Measurements from ENCODE around the gene CHDH. TPM values are rescaled to one million over a fixed set of nuclear protein-coding genes. Genes with fewer than 3 reads are reported as not detected.
A peak's percentile ranks its signal among the peaks of the same experiment; 100 is the strongest.

CHDH gene
- total RNA-seq, 1 donor from 2014 or later, result 2.4 TPM

DNA sequence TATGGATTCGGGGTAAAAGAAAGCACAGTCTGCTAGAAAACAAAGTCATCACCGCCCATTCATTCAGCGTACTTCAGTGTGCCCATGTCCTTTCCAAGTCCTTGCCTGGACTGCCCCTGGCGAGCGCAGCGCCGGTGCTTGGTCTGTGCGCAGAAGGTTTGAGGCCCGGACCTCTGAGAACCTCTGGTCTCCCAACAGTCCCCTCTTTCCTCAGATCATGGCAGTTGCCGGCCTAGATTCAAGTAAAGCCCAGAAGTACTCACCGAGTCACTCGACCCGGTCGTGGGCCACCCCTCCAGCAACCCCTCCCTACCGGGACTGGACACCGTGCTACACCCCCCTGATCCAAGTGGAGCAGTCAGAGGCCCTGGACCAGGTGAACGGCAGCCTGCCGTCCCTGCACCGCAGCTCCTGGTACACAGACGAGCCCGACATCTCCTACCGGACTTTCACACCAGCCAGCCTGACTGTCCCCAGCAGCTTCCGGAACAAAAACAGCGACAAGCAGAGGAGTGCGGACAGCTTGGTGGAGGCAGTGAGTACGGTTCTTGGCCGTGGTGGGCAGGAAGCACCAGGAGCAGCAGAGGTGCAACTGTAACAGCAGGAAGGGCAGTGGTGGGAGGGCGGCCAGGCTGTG, 36.3 kb downstream of the CHDH start:
- DNase-seq (ENCODE audit: low read depth), result no peak

DNA sequence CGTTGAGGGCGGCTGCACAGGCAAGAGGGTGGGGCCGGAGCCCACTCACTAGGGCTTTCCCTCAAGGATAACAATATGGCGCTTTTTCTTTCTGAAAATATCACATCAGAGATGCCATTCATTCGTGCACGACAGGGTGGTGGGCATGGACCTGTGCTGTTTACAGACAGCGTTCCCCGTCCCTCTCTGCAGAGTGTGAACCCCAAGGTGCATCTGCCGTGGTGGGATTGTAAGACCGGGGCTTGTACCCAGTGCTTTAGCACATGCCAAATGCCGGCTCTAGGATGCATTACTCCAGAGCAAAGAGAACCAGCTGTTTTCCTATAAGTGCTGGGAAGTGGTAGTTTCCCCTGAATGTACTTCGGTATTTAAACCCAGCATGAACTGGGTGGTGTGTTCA, 37.0 kb downstream of the CHDH start:
- DNase-seq (ENCODE audit: low read depth), result no peak

DNA sequence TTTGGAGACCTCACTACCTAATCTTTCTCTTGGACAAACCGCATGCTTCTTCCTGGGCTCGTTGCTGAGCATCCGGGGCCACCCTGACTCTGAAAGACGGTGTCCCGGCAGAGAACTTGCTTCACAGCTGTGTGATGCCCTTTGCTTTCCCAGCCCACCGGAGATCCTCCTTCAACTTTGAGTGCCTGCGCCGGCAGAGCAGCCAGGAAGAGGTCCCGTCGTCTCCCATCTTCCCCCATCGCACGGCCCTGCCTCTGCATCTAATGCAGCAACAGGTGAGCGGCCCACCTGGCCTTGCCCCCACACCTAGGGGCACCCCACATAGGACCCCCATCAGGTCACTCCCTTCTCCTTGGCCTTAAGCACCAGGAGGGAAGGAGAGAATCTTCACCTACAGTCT, 37.7 kb downstream of the CHDH start:
- no peak for DNase-seq (ENCODE audit: low read depth)

DNA sequence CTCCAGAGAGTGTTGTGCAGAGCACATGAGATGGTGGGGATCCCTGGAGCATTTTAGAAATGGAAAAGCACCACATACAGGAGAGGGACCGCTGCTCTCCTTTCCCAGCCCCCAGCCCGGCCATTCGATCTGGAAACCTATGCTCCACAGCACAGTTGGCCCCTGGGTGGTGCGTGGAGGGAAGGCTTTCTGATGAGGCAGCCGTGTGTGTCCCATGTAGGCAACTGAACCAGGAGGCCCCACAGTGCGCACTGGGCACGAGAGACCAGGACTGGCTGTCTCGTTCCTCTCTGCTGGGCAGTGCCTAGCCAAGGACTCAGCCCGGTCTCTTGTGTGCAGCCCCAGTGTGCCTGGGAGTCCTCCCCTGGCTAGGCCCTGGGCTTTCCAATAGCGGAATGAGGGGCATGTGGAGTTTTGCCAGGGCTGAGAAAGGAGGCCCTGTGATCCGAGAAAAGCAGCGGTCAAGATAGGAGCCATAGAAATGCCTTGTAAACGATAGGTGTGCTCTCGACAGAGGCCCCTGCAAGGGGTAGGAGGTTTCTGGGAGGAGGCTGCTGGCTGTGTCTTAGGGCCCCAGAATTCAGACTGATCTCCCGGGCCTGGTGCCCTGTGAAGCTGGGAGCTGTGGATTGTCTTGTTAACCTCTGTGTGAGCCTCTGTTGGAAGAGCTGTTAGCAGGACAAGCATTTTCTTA, 39.0 kb downstream of the CHDH start:
- DNase-seq (ENCODE audit: low read depth), result no peak

DNA sequence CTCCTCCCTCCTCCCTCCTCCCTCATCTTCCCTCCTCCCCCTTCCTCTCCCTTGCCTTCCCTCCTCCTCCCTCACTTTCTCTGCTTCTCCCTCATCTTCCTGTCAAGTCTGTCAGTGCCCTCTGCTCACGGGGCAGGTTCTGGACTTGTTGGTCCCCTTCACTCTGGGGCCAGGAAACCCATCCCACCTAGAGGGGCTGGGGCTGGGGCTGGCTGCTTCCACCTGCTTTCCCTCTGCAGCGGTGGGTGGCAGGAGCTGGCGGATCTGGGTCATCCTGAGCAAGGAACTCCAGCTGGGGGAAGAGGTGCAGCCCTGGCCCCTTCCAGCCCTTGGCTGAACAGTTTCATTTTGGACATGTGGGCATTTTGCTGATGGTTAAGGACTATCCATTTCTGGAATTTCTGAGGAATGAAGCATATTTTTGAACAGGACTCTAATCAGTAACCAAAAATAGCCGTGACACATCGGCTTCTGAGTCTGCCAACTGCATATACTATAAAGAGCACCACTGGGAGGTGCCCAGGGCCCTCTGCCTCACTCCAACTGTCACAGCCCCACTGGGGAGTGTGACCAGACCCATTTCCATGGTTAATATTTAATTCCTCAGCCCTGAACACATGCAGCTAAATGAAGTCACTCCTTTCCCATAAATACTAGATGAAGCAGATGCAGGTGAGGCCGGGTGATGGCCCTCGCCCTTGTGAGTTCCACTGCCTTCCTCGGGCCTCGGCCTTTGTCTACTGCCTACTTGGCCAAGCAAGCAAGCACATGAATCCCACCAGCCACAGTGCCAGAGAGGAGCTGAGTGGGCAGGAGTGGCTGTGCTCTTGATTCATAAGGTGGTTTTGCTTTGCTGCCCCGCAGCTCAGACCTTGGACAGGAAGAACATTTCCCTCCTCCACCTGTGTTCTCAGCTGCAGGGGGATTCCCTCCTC, 39.8 kb downstream of the CHDH start:
- peak; percentile 74 for DNase-seq (ENCODE audit: low read depth)

DNA sequence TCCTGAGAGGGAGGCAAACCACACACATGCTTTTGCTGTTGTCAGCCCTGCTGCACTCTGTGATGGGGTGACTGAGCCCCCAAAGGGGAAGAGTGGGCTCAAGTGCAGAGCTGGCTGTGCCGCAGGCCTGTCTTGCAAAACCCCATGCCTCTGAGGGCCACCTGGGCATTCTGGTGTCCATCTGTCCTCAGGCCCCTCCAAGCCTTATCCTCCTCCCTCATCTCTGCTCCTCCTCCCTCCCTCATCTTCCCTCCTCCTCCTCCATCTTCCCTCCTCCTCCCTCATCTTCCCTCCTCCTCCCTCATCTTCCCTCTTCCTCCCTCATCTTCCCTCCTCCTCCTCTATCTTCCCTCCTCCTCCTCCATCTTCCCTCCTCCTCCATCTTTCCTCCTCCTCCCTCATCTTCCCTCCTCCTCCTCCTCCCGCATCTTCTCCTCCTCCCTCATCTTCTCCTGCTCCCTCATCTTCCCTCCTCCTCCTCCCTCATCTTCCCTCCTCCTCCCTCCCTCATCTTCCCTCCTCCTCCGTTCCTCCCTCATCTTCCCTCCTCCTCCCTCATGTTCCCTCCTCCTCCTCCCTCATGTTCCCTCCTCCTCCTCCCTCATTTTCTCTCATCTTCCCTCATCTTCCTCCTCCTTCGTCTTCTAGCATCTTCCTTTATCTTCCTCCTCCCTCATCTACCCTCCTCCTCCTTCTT, 40.6 kb downstream of the CHDH start:
- DNase-seq (ENCODE audit: low read depth), result no peak

DNA sequence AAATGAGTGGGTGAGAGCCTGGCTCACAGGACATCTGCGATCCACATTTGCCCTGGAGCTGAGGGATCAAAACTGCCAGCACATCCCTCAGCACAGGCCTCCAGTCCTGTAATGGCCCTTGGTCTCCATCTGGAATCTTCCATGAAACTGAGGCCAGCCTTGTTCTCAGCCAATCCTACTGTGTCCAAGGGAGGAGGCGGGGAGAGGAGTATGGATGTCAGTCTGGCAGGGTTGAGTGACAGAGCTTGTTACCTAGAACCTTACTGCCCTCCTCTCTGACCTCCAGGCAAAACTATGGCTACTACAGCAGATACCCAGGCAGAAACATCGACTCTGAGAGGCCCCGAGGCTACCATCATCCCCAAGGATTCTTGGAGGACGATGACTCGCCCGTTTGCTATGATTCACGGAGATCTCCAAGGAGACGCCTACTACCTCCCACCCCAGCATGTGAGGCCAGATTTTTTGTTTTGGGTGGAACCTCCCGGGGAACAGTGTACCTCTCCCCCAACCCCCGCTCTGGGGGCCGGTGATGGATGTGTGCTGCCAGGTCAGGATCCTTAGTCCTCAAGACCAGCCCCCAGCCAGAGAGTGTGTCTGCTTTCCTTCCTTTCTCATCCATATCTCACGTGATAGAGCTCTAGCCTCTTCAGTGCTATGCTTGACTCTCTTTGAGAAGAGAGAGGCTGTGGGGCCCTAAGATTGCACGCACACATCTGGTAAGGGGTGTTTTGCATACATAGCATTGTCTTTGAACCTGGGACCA, 41.3 kb downstream of the CHDH start:
- DNase-seq (ENCODE audit: low read depth), result peak; percentile 32

DNA sequence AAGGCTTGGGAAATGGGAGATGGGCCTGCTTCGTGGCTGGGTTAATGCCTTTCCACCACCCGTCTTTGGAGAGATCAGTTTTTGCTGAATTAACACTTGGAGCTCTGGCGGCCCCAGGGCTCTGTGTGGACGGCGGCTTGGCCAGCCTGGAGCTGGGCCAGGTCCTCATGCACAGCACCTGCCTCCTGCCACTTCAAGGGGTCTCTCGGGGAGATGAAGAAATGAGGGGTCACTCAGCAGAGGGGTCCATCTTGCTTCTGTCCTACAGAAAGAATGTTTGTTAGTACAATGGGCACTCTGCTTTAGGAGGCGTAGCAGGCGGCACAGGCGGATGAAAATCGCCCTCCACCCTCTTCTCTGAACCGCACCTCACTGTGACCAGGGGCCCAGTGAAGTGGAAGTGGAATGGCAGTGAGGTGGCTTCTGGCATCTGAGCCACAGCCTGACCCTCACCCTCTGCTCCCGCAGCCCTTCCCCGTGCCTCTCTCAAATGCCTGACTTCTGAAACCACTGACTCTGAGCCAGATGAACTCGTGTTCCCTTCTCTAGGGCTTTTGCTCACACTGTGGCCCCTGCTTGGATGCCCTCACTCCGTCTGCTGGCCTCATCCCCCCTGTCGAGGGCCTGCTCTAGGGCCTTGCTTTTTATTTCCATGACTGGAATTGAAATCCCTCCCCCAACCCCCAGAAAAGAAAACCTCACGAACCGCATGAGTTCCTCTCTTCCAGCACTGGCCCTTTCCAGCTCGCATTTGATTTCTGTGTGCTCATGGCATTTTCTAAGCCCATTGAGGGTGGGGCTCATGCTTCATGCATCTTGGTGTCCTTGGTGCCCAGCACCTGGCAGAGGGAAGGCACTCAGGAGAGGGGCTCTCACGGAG, 42.2 kb downstream of the CHDH start:
- no peak for DNase-seq (ENCODE audit: low read depth)

DNA sequence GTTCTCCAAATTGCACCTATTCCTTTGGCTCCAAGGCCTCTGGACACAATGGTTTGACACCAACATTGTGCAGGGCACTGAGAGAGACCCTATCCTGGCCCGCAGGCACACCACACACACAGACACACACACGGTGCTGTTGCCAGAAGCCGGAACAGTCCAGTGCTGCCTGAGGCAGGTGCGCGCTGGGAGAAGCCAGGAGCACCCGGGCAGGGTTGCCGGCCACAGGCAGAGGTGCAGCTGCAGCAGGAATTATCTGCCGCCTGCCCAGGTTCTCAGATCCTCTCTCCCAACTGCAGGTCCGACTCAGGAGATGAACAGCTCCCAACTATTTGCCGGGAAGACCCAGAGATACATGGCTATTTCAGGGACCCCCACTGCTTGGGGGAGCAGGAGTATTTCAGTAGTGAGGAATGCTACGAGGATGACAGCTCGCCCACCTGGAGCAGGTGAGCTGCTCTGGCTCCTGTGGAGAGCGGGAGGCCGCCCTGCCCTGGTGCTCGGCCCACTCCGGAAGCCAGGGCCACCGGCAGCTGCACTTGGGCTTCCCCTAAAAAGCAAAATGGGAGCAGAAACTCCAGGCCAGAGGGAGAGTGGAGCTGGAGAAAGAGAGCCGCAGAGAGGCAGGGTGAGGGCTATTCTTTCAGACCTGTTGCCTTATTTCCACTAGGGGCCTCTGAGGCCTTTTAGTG, 42.9 kb downstream of the CHDH start:
- no peak for DNase-seq (ENCODE audit: low read depth)

DNA sequence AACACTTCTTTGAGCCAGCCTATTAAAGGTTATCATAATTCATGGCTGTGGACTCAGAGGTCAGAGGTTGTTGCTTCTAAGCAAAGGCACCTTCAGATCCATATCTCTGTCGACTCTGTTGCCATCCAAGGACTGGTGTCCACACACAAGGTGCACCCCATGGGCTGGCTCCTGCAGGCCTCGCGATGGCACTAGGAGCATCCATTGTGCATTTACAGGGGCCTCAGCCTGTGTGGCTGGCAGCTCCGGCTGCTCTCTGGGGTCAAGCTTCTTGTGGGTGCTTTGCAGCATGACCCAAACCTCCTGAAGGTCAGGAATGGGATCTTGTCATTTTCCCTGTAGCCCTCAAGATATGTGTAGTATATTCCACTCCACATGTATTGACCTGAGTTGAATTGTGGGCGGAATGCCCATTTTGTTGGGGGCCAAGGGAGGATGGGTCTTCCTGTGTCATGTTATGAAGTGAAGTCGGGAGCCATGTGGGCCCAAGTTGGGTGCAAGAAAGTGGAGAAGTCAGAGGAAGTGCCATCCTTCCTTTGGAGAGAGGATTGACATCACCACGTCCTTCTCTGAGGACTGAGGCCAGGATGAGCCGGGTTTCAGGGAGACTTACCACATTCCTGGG, 43.9 kb downstream of the CHDH start:
- DNase-seq (ENCODE audit: low read depth), result no peak

DNA sequence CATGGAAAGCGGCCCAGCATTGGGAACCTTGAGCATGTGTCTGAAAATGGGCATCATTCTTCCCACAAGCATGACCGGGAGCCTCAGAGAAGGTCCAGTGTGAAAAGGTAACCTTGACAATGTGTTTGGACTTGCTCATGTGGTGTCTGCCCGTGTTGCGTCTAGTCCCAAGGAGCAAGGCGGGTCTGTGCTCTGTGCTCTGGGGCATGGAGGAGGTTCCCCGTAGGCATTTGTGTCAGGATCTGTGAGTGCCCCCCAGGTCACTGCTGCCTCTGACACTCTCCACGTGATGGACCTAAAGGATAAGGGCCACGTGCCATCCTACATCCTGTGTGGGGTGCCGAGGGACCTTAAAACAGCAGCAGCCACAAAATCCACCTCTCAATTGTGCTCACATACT, 44.9 kb downstream of the CHDH start:
- no peak for DNase-seq (ENCODE audit: low read depth)

DNA sequence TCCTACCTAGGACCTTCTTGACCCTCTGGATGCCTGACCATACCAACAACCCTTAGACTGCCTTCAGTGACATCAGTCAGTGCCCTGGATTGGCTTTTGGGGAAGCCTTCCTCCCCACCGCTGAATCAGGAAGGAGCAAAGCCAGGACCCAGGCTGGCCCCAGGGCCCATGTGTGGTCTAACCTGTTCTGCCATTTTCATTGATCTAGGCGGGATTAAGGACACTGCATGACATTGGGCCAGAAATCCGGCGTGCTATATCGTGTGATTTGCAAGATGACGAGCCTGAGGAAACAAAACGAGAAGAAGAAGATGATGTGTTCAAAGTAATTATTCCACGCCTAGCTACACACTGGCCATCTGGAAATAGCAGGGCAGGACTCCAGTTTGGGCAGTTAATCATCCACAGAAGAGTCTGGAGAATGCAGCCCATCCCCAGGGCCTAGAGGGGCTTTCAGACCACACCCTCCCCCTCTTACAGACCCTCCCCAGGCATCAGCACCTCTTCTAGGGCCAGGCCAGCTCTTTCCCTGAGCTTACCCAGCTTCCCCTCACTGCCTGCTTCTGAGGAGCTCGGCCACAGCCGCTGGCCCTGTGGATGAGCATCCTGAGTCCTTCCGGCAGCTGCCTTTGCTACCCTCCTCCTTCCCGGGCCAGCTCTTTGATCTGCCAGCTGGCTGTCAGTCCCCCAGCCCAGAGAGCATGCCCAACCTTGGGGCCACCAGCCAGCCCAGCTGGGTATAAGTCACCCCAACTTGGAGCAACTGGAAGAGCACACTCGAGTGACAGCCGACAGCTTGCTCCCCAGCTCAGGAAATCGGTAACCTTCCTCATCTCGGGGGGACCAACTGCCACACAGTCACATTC, 45.9 kb downstream of the CHDH start:
- no peak for DNase-seq (ENCODE audit: low read depth)

DNA sequence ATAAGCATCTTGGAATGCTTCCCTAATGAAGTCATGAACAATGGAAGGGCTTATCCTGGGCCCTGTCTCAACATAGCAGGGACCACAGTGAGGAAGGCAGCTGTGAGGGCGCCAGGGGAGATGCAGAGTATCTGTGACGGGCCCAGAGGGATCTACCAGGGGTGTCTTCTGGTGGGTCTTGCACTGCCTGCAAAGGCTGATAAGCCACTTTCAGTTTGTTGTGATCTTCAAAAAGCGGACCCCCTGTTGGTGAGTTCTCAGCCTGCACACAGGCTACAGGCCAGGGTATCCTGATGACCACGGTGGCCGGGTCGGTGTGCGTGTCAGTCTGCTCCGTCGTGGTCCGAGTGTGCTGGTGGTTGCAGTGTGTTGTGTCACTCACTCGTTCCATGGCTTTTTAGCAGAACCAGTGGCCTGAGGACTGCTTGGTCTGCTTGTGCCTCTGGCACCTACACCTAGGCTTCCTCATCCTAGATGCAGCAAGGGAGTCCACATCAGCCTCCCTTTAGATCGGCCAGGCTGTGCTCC, 46.8 kb downstream of the CHDH start:
- no peak for DNase-seq (ENCODE audit: low read depth)

DNA sequence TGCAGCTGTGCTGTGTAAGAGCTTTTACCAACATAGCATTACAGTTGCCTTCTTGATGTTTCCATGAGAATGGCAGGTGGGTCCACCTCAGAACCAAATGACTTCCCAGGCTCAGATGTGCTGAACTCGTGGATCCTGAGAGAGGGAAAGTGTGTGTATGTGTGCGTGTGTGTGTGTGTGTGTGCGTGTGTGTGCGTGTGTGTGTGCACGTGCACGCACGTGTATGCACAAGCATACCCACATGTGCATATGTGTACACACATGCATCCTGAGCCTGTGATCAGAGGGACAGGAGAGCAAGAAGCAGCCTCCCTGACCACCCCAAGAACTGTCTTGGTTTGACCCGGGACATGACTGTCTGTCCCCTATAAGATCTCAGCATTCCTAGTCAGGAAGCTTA, 48.1 kb downstream of the CHDH start:
- no peak for DNase-seq (ENCODE audit: low read depth)

DNA sequence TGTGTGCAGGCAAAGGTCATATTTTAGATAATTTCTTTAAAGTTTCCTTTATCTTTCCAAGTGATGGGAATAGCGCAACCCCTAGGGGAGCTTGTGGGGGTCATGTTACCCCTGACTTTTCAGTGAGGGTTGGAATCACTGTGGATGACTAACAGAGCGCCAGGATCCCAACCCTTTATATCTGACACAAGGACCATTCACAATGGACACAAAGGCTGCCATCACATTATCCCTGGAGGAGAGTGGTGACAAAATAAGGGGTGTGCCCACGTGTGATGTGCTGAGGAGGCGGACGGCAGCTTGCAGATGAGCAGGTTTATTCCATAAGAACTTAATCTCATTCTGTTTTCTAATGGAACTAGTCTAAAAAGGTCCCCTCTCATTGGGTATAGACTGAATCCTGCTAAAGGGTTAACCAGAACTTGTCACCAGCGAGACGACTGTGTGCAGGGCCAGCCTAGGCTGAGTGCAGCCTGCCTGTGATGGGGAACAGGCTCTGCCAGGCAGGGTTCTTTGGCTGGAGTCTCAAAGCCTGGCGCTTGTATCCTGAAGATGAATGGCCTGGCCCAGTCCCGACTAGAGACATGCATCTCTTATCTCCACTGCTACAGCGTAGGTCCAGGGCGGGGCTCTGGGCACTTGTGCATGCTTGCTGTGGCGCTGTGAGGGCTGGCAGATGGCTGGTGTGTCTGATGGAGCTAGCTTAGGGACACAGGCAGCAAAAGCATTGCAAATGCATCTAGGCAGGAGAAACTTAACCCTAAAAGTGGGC, 50.2 kb downstream of the CHDH start:
- DNase-seq (ENCODE audit: low read depth), result no peak

DNA sequence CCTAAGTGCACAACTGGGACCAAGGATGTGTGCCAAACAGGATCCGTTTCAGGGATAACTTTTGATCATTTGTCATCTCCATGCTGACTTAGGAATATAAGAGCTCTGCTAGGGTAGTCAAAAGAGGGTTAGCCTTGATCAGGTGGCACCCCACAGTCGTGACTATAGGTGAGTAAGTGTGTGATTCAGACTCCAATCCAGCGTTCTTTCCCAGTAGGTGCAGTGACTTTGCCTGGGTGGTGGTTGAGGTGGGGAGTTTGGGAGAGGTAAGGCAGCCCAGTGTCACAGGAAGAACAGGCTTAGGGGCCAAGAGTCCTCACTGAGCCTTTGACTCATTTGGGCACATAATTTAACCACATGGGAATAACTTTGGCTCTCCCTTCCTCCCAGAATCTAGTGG, 51.0 kb downstream of the CHDH start:
- DNase-seq (ENCODE audit: low read depth), result no peak

DNA sequence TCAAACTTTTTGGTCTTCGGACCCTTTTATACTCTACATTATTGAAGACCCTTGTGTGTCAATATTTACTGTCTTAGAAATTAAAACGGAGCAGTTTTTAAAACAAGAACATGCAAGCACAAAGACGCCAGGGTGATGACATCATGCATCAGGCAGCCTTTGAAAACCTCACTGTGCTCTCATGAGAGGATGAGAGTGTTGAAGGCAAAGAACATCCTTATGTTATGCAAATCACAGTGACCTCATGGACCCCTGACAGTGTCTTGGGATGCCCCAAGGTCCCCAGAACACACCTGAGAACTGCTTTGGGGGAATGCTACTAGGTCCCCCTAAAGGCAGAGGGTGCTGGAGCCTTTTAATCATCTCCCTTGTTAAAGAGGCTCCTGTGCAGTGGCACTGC, 51.6 kb downstream of the CHDH start:
- no peak for DNase-seq (ENCODE audit: low read depth)

Measured in myocyte (in vitro differentiated cells).